PC-9 (cell line): ENCODE data around the gene CHSY1. TPM values are rescaled to one million over a fixed set of nuclear protein-coding genes. Genes with fewer than 3 reads are reported as not detected.

ENCODE experiments used
- BruUV-seq: library from RNA; stranded (reverse); fragments of 400-500 nt; replicated peaks from 2 replicates; lab custom pipeline; 2021; lab: Mats Ljungman, UMichigan
- CTCF ChIA-PET: fragments of 300-600 bp; sonication (Branson Sonifier 250); formaldehyde crosslinking; loops from one replicate; lab custom pipeline; 2022; ENCODE audit warnings: antibody characterized with exemption; lab: Charles Lee
- POLR2A ChIA-PET: fragments of 300-600 bp; sonication (Branson Sonifier 250); formaldehyde crosslinking; loops from one replicate; lab custom pipeline; 2022; ENCODE audit warnings: antibody characterized with exemption; ENCODE audit not compliant: unreplicated experiment; lab: Charles Lee
- DNase-seq, 2 experiments: peaks; one replicate each; pipeline versions ENCODE4 v3.0.0 to v3.0.0-alpha.2; 2015 to 2022; ENCODE audit warnings: mixed read lengths in 1 of 2
- H2AFZ ChIP-seq: fragments of 200-600 bp; sonication (generic); 2 replicates; pipeline ENCODE4 v1.8.1; 2017; ENCODE audit warnings: antibody characterized with exemption
- H3F3A ChIP-seq: fragments of 200-600 bp; sonication (generic); 2 replicates; pipeline ENCODE4 v1.8.1; 2017; ENCODE audit warnings: antibody characterized with exemption, mild to moderate bottlenecking, low read depth; ENCODE audit not compliant: insufficient read depth
- H3K27ac ChIP-seq: fragments of 200-600 bp; sonication (generic); 2 replicates; pipeline ENCODE4 v1.6.1; 2016; ENCODE audit warnings: mixed run types
- H3K27me3 ChIP-seq: fragments of 200-600 bp; sonication (generic); 2 replicates; pipeline ENCODE4 v1.6.1; 2016; ENCODE audit warnings: low read depth, mixed run types; ENCODE audit not compliant: insufficient read depth
- H3K36me3 ChIP-seq: fragments of 200-600 bp; sonication (generic); 2 replicates; pipeline ENCODE4 v1.6.1; 2016; ENCODE audit warnings: low read depth, mixed run types
- H3K4me1 ChIP-seq: fragments of 200-600 bp; sonication (generic); replicated peaks from 2 replicates; pipeline ENCODE4 v1.6.1; 2016; ENCODE audit warnings: mixed run types; ENCODE audit not compliant: insufficient read depth
- H3K4me2 ChIP-seq: fragments of 200-600 bp; sonication (generic); 2 replicates; pipeline ENCODE4 v1.6.1; 2017; ENCODE audit warnings: mixed run types
- H3K4me3 ChIP-seq: fragments of 200-600 bp; sonication (generic); 2 replicates; pipeline ENCODE4 v1.6.1; 2016; ENCODE audit warnings: mixed run types
- H3K79me2 ChIP-seq: fragments of 200-600 bp; sonication (generic); 2 replicates; pipeline ENCODE4 v1.6.1; 2017; ENCODE audit warnings: low read depth, mixed run types
- H3K9me2 ChIP-seq: fragments of 200-600 bp; sonication (generic); 2 replicates; pipeline ENCODE4 v1.8.1; 2017; ENCODE audit warnings: mild to moderate bottlenecking; ENCODE audit not compliant: insufficient read depth
- H3K9me3 ChIP-seq: fragments of 200-600 bp; sonication (generic); 2 replicates; pipeline ENCODE4 v1.8.1; 2016; ENCODE audit warnings: low read depth; ENCODE audit not compliant: insufficient read depth
- H4K20me1 ChIP-seq: fragments of 200-600 bp; sonication (generic); 2 replicates; pipeline ENCODE4 v1.8.1; 2017; ENCODE audit not compliant: insufficient read depth
- CTCF ChIP-seq: fragments of 200-600 bp; sonication (generic); conservative IDR thresholded peaks from 2 replicates; pipeline ENCODE4 v1.6.1; 2017; ENCODE audit warnings: mixed run types, antibody characterized with exemption, mild to moderate bottlenecking, moderate library complexity
- EZH2 ChIP-seq: fragments of 200-600 bp; sonication (generic); IDR thresholded peaks from 2 replicates; pipeline ENCODE4 v1.8.0; 2017; ENCODE audit warnings: antibody characterized with exemption, low read depth
- intact Hi-C: fragments of 100-400 bp; cut with micrococcal nuclease; formaldehyde crosslinking; loops from one replicate; pipeline ENCODE4 v1.10.0; 2022; ENCODE audit not compliant: unreplicated experiment
- total RNA-seq: library from RNA; stranded (reverse); gene quantifications from 2 replicates; pipeline ENCODE4 v1.2.3, GENCODE V29; 2021

The CHSY1 gene
- total RNA-seq, 1 experiment from 2014 or later, result 10.7 TPM

DNA sequence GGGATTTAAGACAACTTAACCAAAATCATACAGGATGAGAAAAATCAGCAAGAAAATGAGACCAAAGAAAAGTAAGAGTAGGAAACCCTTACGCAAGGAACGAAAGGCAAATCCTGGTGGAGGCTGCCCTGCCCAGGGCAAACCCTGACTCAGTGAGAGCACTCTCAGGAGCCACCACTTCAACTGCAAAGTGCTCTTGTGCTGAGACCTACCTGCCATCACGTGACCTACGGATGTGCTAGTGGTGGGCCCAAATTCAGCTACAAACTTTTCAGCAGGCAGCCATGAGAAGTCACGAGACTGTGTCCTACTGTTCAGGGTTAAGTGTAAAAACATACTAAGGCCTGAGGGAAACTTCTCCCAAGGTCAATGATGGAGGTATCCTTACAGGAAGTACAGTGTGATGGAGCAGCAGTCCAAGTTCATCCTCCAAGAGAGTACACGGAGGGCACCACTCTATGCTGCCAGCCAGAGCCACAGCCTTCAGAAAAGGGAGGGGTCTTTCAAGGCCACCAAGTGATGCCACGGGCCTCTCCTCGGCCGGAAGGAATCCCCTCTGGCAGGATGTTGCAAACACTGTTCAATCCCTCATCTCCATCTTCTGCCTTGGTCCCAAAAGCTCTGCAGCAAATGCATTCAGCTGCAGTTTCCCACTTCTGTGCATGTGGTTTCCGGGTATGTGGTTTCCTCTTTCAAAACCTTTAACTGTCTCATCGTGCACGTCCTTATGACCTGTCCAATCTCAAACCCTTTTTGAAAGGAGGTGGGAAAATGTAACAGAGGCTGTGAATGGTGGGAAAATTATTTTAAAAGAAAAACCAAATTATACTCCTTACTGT is 9.5 kb downstream of the CHSY1 start:
- no peaks in the 10 kb centered on the region for H3F3A ChIP-seq
- no peaks in the 10 kb centered on the region for H3K4me1 ChIP-seq
- no peaks in the 10 kb centered on the region for H3K27me3 ChIP-seq
- no peaks in the 10 kb centered on the region for H3K36me3 ChIP-seq
- POLR2A ChIA-PET, result no interaction called here
- peaks cover 29% of the 10 kb centered on the region for H4K20me1 ChIP-seq
- CTCF ChIA-PET, result interaction anchor here (0.5 kb wide), 1 partner anchor 114 kb away, joined by 6 read pairs; no protein-coding TSS in a partner anchor
- H3K9me3 ChIP-seq, result no peaks in the 10 kb centered on the region
- H3K4me2 ChIP-seq, result no peak overlapping the region
- H3K27ac ChIP-seq, result no peak overlapping the region
- no peak overlapping the region for H2AFZ ChIP-seq
- H3K4me3 ChIP-seq, result no peak overlapping the region
- TF ChIP-seq EZH2 (no peak), CTCF (no peak)
- intact Hi-C loops, result no loop called here
- peaks cover 71% of the 10 kb centered on the region for H3K79me2 ChIP-seq
- BruUV-seq, result no TSS peak
- no peak for DNase-seq
- no peaks in the 10 kb centered on the region for H3K9me2 ChIP-seq

GRCh38 chr15:101240358-101240757 is 11.5 kb downstream of the CHSY1 start:
- peaks cover 54% of the 10 kb centered on the region for H3K79me2 ChIP-seq
- H3K36me3 ChIP-seq, result no peaks in the 10 kb centered on the region
- H3K27me3 ChIP-seq, result no peaks in the 10 kb centered on the region
- no TSS peak for BruUV-seq
- TF ChIP-seq EZH2 (no peak), CTCF (no peak)
- intact Hi-C loops, result no loop called here
- no peaks in the 10 kb centered on the region for H3K9me3 ChIP-seq
- peaks cover 29% of the 10 kb centered on the region for H4K20me1 ChIP-seq
- DNase-seq, result no peak
- H3K9me2 ChIP-seq, result no peaks in the 10 kb centered on the region
- H3F3A ChIP-seq, result no peaks in the 10 kb centered on the region
- CTCF ChIA-PET, result no interaction called here
- POLR2A ChIA-PET, result no interaction called here
- no peaks in the 10 kb centered on the region for H3K4me1 ChIP-seq
- no peak overlapping the region for H3K27ac ChIP-seq
- H3K4me2 ChIP-seq, result no peak overlapping the region
- no peak overlapping the region for H2AFZ ChIP-seq
- H3K4me3 ChIP-seq, result no peak overlapping the region

DNA sequence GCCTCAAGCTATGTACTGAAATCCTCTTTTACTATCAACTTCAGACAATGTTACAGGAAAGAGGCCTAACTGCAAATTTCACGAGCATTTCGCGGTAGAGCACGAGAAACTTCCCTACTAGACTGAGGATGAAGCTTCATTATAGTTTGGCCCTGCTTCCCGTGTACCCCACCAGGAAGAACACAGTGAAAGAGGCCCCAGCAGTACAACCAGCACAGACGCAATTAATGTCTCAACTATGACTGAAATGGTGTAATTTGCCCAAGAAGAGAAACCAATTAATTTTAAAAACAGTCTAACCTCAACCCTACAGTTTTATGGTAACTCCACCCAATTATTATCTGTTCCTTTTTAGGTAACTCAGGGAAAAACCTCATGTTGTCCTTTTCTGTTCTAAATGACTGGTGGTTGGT is 12.1 kb downstream of the CHSY1 start:
- H3K4me3 ChIP-seq, result no peak overlapping the region
- H3K4me1 ChIP-seq, result no peaks in the 10 kb centered on the region
- no peaks in the 10 kb centered on the region for H3K9me3 ChIP-seq
- no peak overlapping the region for H3K4me2 ChIP-seq
- POLR2A ChIA-PET, result no interaction called here
- TF ChIP-seq EZH2 (no peak), CTCF (no peak)
- no peak for DNase-seq
- H4K20me1 ChIP-seq, result peaks cover 29% of the 10 kb centered on the region
- H3K27me3 ChIP-seq, result no peaks in the 10 kb centered on the region
- no peak overlapping the region for H2AFZ ChIP-seq
- BruUV-seq, result no TSS peak
- no peaks in the 10 kb centered on the region for H3K36me3 ChIP-seq
- no peaks in the 10 kb centered on the region for H3K9me2 ChIP-seq
- no peak overlapping the region for H3K27ac ChIP-seq
- H3K79me2 ChIP-seq, result peaks cover 48% of the 10 kb centered on the region
- CTCF ChIA-PET, result no interaction called here
- intact Hi-C loops, result no loop called here
- no peaks in the 10 kb centered on the region; the same call in 1 of the 2 replicates for H3F3A ChIP-seq
